H9 (cell line): ENCODE measurements around the gene MRPL1. TPM values are rescaled to one million over a fixed set of nuclear protein-coding genes. Genes with fewer than 3 reads are reported as not detected.

Experiments
- DNase-seq: peaks from one replicate; pipeline ENCODE4 v3.0.0-alpha.2; 2017
- H2AFZ ChIP-seq: one replicate; pipeline ENCODE4 v1.6.1; 2013; ENCODE audit warnings: mild to moderate bottlenecking, low read length, control low read depth, moderate library complexity
- H2AK5ac ChIP-seq: 2 replicates; pipeline ENCODE4 v1.6.1; 2013; ENCODE audit warnings: low read length, control low read depth, mixed read lengths; ENCODE audit not compliant: insufficient read length
- H2BK120ac ChIP-seq: one replicate; pipeline ENCODE4 v1.6.1; 2013; ENCODE audit warnings: low read depth, mild to moderate bottlenecking, low read length, control low read depth, inconsistent platforms; ENCODE audit not compliant: poor library complexity, severe bottlenecking
- H2BK12ac ChIP-seq: 2 replicates; pipeline ENCODE4 v1.6.1; 2013; ENCODE audit warnings: low read length, control low read depth, mixed read lengths, low read depth; ENCODE audit not compliant: insufficient read length
- H2BK15ac ChIP-seq: 2 replicates; pipeline ENCODE4 v1.6.1; 2013; ENCODE audit warnings: low read depth, low read length, control low read depth
- H2BK20ac ChIP-seq: one replicate; pipeline ENCODE4 v1.6.1; 2013; ENCODE audit warnings: low read depth, mild to moderate bottlenecking, low read length, control low read depth, inconsistent platforms; ENCODE audit not compliant: poor library complexity, severe bottlenecking
- H2BK5ac ChIP-seq: 2 replicates; pipeline ENCODE4 v1.6.1; 2013; ENCODE audit warnings: low read length, control low read depth, mixed read lengths; ENCODE audit not compliant: insufficient read length
- H3K14ac ChIP-seq: 2 replicates; pipeline ENCODE4 v1.6.1; 2013; ENCODE audit warnings: low read length, control low read depth; ENCODE audit not compliant: insufficient read depth
- H3K18ac ChIP-seq: 2 replicates; pipeline ENCODE4 v1.6.1; 2013; ENCODE audit warnings: low read depth, mild to moderate bottlenecking, mixed read lengths, low read length, control low read depth; ENCODE audit not compliant: insufficient read length
- H3K23ac ChIP-seq: 2 replicates; pipeline ENCODE4 v1.6.1; 2013; ENCODE audit warnings: low read length, control low read depth, mixed read lengths, low read depth; ENCODE audit not compliant: insufficient read length
- H3K23me2 ChIP-seq: 2 replicates; pipeline ENCODE4 v1.6.1; 2013; ENCODE audit warnings: low read depth, mild to moderate bottlenecking, mixed read lengths, low read length, control low read depth; ENCODE audit not compliant: insufficient read length, poor library complexity, severe bottlenecking
- H3K27ac ChIP-seq: 2 replicates; pipeline ENCODE4 v1.5.1; 2013; ENCODE audit warnings: low read length, control low read depth, mixed read lengths, low read depth; ENCODE audit not compliant: insufficient read length
- H3K27me3 ChIP-seq: 2 replicates; pipeline ENCODE4 v1.6.1; 2013; ENCODE audit warnings: low read length, control low read depth, inconsistent platforms; ENCODE audit not compliant: insufficient read depth
- H3K4ac ChIP-seq: 2 replicates; pipeline ENCODE4 v1.6.1; 2013; ENCODE audit warnings: low read depth, mild to moderate bottlenecking, control low read depth, inconsistent platforms, low read length, moderate library complexity
- H3K4me1 ChIP-seq: 2 replicates; pipeline ENCODE4 v1.6.1; 2013; ENCODE audit warnings: low read length, control low read depth, inconsistent platforms; ENCODE audit not compliant: insufficient read depth
- H3K4me2 ChIP-seq: 2 replicates; pipeline ENCODE4 v1.6.1; 2013; ENCODE audit warnings: low read length, control low read depth, mixed read lengths; ENCODE audit not compliant: insufficient read length, insufficient read depth
- H3K56ac ChIP-seq: 2 replicates; pipeline ENCODE4 v1.6.1; 2013; ENCODE audit warnings: low read depth, mild to moderate bottlenecking, mixed read lengths, low read length, control low read depth; ENCODE audit not compliant: insufficient read length
- H3K79me1 ChIP-seq: 2 replicates; pipeline ENCODE4 v1.6.1; 2013; ENCODE audit warnings: low read depth, mild to moderate bottlenecking, moderate library complexity, low read length, control low read depth, inconsistent platforms; ENCODE audit not compliant: insufficient read depth, poor library complexity, severe bottlenecking
- H3K79me2 ChIP-seq: 2 replicates; pipeline ENCODE4 v1.6.1; 2013; ENCODE audit warnings: low read length, control low read depth, inconsistent platforms; ENCODE audit not compliant: insufficient read depth
- H3K9ac ChIP-seq: 2 replicates; pipeline ENCODE4 v1.6.1; 2013; ENCODE audit warnings: low read length, control low read depth, mixed read lengths; ENCODE audit not compliant: insufficient read length; ENCODE audit errors: extremely low read depth
- H3K9me3 ChIP-seq: one replicate; pipeline ENCODE4 v1.6.1; 2013; ENCODE audit warnings: low read depth, low read length, inconsistent platforms; ENCODE audit not compliant: control insufficient read depth
- H3T11ph ChIP-seq: one replicate; pipeline ENCODE4 v1.6.1; 2013; ENCODE audit warnings: mild to moderate bottlenecking, low read length, control low read depth, inconsistent platforms
- H4K20me1 ChIP-seq: one replicate; pipeline ENCODE4 v1.6.1; 2013; ENCODE audit not compliant: control insufficient read depth, insufficient read length, insufficient read depth
- H4K5ac ChIP-seq: 2 replicates; pipeline ENCODE4 v1.6.1; 2013; ENCODE audit warnings: low read depth, mild to moderate bottlenecking, mixed read lengths, low read length, control low read depth; ENCODE audit not compliant: insufficient read length
- H4K8ac ChIP-seq: replicated peaks from 2 replicates; pipeline ENCODE4 v1.6.1; 2013; ENCODE audit warnings: low read length, control low read depth, mixed read lengths, low read depth; ENCODE audit not compliant: insufficient read length
- H4K91ac ChIP-seq: 2 replicates; pipeline ENCODE4 v1.6.1; 2013; ENCODE audit warnings: low read depth, mild to moderate bottlenecking, moderate library complexity, mixed read lengths, low read length, control low read depth; ENCODE audit not compliant: insufficient read length
- H3K27ac Mint-ChIP-seq, 3 experiments: 2 replicates in 2 of 3; 3 replicates in 1 of 3; pipeline ENCODE4 v1.8.0; 2020 to 2021; ENCODE audit warnings: mixed read lengths in 3 of 3, mild to moderate bottlenecking in 1 of 3, moderate library complexity in 1 of 3
- H3K27me3 Mint-ChIP-seq: 2 replicates; pipeline ENCODE4 v1.8.0; 2021; ENCODE audit warnings: low read depth, mild to moderate bottlenecking, moderate library complexity, mixed read lengths
- H3K36me3 Mint-ChIP-seq, 3 experiments: 2 replicates in 2 of 3; 3 replicates in 1 of 3; pipeline ENCODE4 v1.8.0; 2020 to 2021; ENCODE audit warnings: low read depth in 3 of 3, mixed read lengths in 3 of 3; ENCODE audit not compliant: insufficient read depth in 1 of 3
- H3K4me1 Mint-ChIP-seq, 2 experiments: 2 replicates each; pipeline ENCODE4 v1.8.0; 2020; ENCODE audit warnings: mixed read lengths in 2 of 2
- H3K4me3 Mint-ChIP-seq, 2 experiments: 2 replicates in 1 of 2; 3 replicates in 1 of 2; pipeline ENCODE4 v1.8.0; 2020 to 2021; ENCODE audit warnings: mild to moderate bottlenecking in 2 of 2, mixed read lengths in 2 of 2, moderate library complexity in 1 of 2
- H3K9me3 Mint-ChIP-seq, 2 experiments: 2 replicates in 1 of 2; 3 replicates in 1 of 2; pipeline ENCODE4 v1.8.0; 2020; ENCODE audit warnings: mild to moderate bottlenecking in 2 of 2, mixed read lengths in 2 of 2, moderate library complexity in 1 of 2
- CTCF ChIP-seq: fragments of 200-600 bp; sonication (generic); conservative IDR thresholded peaks from 3 replicates; pipeline ENCODE4 v1.8.0; 2021; ENCODE audit warnings: antibody characterized with exemption, mild to moderate bottlenecking
- total RNA-seq: library from RNA; stranded (reverse); gene quantifications from 2 replicates; pipeline ENCODE4 v1.2.1, GENCODE V29; 2021

The MRPL1 gene
- total RNA-seq, 1 experiment from 2014 or later: 39.0 TPM

DNA sequence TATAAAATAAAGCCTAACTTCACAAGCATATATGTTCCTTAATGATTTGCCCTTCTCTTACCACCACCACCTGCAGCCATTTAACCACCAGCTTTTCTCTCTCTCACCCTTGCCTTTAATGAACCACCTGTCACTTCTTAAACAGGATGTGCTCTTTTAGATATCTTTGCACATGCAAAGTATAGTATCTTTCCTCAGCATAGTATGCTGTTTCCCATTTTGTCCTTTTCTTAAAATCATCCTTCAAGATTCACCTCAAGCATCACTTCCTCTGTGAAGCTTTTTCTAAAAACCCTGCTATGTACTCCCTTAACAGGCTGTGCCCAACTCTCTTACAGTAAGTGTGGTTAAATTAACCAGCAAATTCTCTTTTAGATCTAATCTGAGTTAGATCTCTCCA lies 35.3 kb upstream of the MRPL1 start:
- Histone ChIP-seq H3K23me2 (no peaks in the 10 kb centered on the region), H4K20me1 (no peaks in the 10 kb centered on the region), H2BK20ac (no peak overlapping the region), H3K14ac (no peak overlapping the region), H3K18ac (no peak overlapping the region), H3K56ac (no peak overlapping the region), H3K27me3 (no peaks in the 10 kb centered on the region), H4K91ac (no peak overlapping the region), H4K8ac (no peak overlapping the region), H3K27ac (no peak overlapping the region), H2AFZ (no peak overlapping the region), H3K79me1 (no peaks in the 10 kb centered on the region), H2BK120ac (no peak overlapping the region), H2BK12ac (no peak overlapping the region), H2BK15ac (no peak overlapping the region), H3T11ph (no peak overlapping the region), H2AK5ac (no peak overlapping the region), H2BK5ac (no peak overlapping the region), H3K4me2 (no peak overlapping the region), H3K23ac (no peak overlapping the region), H3K9ac (no peak overlapping the region), H3K4me1 (no peaks in the 10 kb centered on the region), H3K79me2 (no peaks in the 10 kb centered on the region), H3K4ac (no peak overlapping the region), H3K9me3 (no peaks in the 10 kb centered on the region), H4K5ac (no peak overlapping the region)
- no peak for DNase-seq
- no peak for TF ChIP-seq CTCF
- H3K4me3 Mint-ChIP-seq: no peak overlapping the region
- H3K27ac Mint-ChIP-seq: no peak overlapping the region
- no peaks in the 10 kb centered on the region for H3K36me3 Mint-ChIP-seq
- no peaks in the 10 kb centered on the region for H3K9me3 Mint-ChIP-seq
- H3K27me3 Mint-ChIP-seq: peaks cover 3% of the 10 kb centered on the region; the same call in 1 of the 2 replicates
- no peaks in the 10 kb centered on the region for H3K4me1 Mint-ChIP-seq
